ENCODE results near the gene HHAT.
"Not testable (repeated sequence)": the region's sequence is repeated elsewhere in the genome, so short reads cannot be mapped to it uniquely, and the experiment has no call there.

The HHAT gene

DNA sequence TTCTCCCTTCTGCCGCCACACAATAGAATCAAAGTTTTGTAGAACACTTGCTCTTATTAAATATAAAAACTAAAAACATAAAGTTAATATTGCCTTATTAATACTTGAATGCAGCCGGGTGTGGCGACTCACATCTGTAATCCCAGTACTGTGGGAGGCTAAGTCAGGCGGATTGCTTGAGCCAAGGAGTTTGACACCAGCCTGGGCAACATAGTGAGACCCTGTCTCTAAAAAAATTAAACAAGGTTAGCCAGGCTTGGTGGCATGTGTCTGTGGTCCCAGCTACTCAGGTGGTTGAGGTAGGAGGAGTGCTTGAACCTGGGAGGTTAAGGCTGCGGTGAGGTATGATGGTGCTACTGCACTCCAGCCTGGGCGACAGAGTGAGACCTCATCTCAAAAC, 13.2 kb upstream of the HHAT start:
- DNase-seq, result no peak

DNA sequence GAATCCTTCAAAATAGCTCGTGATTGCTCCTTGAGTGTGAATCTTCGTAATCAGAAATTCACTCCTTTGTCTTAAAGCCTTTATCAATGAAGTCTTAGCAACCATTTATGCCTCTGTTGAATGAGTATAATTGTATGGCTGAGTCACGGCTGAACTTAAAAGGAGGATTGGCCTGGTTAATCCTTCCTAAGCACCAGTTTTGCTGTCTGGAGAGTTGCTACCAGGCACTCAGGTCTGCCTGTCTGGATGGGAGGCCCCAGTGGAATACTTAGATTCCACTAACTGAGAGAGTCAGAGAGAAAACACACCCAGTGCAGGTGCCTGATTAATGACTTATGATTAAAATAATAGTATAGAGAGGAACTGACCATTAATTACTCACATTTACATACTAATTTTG, 7.6 kb upstream of the HHAT start:
- no peak for DNase-seq

DNA sequence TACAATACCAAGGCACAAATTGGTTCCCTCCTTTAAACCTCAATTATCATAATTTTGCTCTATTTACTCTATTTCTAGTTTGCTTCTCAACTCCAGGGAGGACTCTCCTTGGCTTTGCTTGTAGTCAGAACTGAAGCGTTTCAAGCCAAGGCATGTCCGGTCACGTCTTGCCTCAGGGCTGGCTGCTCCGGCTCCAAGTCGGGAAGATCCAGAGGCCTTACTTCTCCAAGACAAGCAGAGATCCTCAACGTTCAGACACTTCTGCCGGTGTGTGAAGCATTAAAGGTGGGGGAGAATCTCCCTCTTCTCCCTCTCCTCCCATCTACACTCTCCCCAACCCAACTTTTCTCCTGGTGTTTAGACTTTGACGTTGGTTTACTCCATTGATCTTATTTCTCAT, 7.2 kb upstream of the HHAT start:
- DNase-seq, result no peak

DNA sequence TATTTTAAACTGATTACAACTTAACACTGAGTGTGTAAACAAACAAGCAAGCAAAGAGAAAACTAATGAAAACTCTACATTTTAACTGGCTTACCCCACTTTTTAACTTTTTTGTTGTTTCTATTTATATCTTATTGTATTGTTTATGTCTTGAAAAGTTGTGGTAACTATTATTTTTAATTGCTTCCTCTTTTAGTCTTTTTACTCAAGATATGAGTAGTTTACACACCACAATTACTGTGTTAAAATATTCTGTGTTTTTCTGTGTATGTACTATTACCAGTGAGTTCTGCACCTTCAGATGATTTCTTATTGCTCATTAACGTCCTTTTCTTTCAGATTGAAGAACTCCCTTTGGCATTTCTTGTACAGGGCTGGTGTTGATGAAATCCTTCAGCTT, 4.7 kb upstream of the HHAT start:
- no peak for DNase-seq

DNA sequence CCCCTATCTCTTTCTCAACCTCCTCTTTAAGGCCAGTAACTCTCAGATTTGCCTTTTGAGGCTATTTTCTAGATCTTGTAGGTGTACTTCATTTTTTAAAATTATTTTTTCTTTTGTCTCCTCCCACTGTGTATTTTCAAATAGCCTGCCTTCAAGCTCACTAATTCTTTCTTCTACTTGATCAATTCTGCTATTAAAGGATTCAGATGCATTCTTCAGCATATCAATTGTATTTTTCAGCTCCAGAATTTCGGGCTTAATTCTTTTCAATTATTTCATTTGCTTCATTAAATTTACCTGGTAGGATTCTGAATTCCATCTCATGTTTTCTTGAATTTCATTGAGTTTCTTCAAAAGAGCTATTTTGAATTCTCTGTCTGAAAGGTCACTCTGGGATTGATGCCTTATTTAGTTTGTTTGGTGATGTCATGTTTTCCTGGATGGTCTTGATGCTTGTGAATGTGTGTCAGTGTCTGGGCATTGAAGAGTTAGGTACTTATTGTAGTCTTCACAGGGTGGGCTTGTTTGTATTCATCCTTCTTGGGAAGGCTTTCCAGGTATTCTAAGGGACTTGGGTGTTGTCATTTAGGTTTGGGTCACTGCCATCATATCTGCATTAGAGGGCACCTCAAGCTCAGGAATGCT, 3.6 kb upstream of the HHAT start:
- no peak for DNase-seq

DNA sequence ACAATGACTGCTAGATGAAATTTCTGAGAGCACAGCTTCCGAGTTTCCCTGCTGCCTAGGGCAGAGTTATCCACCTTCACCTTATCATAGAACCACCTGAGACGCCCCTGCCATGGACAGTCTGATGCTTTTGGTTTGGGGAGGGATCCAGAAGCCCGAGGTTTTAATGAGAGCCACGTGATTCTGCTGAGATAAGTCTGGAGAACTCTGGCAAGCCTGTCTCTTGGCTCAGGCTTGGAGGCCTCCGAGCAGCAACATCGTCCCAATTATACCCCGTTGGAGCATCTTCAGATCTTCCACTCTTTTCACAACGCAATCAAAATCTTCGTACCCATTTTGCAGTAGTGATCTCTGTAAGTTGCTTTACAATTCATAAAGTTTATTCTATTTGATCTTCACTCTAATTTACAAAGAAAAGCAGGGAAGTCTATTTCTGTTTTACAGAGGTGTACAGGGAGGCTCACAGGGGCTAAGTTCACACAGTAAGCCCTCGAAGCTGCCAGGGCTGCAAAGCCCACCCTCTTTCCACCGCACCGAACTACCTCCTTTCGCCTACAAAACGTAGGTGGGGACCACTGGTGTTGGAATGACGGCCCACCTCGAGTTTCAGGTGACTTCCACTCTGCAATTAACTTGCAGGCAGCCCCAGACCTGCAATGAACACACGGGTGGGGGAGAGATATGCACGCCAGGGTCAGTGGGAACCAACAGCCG, 513 bp upstream of the HHAT start:
- no peak for DNase-seq

DNA sequence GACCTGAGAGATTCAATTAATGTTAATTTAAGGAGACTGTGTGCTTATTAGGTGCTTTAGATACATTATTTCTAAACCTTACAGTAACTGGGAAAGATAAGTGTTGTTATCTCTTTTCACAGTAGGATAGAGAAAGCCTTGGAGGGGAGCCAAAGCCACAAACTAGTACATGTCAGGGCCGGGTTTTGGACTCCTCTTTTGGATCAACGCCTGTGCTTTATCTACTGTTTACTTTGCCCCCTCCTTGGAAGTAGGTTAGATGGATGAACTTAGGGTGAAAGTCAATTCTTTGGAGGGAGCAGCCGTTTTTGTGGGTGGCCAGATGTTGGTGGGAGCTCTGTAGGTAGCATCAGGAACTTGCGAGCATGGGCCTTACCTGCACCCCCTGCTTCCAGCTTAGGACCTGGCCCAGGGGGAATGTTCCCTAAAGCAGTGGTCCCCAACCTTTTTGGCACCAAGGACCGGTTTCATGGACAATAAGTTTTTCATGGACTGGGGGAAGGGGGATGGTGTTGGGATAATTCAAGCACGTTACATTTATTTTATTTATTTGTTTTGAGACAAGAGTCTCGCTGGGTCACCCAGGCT, 1.7 kb downstream of the HHAT start:
- no peak for DNase-seq

DNA sequence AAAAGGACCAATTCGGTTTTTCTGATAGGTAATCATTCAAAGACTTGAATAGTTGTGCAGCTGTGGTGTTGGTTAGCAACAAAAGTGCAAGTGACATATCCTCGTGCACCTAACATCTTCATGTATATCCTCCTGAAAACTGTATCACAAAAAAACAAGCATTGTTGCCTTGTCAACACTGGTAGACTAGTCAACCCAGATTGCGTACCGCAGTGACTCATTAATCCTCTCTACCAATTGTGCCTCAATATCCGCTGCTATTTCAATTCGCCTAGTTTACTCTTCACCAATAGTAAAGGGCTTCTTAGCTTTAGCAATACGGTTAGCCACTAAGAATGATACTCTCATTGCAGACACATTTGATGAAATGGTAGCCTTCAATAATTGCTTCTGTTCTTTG, 3.5 kb downstream of the HHAT start:
- no peak for DNase-seq

DNA sequence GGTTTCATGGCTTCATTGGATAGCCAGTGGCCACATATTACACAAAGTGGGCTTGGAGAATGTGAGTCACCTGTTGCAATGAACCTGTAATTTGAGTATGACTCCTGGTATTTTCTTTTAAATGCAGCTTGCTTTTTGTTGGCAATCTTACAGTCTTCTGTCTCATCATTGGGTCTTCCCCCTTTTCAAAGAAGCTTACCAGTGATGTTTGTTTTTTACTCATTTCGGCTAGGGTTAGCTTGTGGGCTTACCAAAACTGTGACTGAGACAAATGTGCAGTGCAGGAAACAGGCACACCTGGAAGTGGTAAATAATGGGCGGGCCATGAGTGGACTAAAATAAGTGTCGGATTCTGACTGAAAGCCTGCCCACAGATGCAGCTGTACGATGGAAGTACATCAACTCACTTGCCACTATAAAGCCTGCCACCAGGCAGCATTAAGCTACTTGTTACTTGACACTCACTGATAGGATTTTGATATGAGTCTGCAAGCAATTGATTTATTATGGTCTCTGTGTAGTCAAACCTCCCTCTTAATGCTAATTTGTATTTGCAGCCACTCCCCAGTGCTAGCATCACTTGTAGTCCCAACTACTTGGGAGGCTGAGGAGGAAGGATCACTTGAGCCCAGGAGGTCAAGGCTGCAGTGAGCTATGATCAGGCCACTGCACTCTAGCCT, 4.2 kb downstream of the HHAT start:
- peak; percentile 47 to 67 for DNase-seq

DNA sequence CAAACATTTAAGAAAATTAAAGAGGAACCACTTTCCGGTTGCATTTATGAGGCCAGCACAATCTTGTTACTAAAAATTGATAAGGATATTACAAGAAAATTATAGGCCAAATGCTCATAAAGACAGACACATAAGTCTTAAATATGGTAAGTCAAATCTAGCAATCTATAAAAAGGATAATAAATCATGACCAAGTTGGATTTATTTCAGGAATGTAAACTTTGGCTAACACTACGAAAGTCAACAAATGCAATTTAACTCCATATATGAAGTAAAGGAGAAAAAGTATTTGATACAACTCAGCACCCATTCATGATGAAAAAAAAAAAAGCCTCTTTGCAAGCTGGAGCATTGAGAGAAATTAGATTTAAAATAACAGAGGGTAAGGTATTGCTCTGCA, 6.3 kb downstream of the HHAT start:
- no peak for DNase-seq

DNA sequence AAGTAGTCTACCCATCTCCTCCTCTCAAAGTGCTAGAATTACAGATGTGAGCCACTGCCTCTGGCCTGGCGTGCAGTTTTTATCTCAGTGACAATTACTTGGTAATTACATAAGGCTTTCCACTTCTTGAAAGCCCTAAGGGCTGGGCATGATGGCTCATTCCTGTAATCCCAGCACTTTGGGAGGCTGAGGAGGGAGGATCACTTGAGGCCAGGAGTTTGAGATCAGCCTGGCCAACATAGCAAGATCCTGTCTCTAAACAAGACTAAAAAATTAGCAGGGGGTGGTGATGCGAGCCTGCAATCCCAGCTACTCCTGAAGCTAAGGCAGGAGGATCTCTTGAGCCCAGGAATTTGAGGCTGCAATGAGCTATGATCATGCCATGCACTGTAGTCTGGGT, 7.7 kb downstream of the HHAT start:
- no peak for DNase-seq

DNA sequence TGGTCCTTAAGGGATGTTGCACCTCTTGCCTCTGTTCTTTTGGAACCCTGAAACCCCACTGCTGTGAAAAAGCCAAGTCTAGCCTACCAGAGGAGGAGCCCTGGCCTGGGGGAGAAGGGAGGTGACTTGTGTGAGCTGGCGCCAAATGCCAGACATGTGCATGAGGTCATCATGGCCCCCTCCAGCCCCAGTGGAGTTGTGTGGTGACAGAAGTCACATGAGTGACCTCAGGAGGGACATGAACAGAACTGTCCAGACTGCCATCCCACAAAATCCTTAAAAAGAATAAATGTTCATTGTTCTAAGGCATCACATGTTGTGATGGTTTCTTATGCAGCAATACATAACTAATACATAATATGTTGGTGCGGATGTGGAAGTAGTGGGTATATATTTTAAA, 10.8 kb downstream of the HHAT start:
- DNase-seq, result no peak

DNA sequence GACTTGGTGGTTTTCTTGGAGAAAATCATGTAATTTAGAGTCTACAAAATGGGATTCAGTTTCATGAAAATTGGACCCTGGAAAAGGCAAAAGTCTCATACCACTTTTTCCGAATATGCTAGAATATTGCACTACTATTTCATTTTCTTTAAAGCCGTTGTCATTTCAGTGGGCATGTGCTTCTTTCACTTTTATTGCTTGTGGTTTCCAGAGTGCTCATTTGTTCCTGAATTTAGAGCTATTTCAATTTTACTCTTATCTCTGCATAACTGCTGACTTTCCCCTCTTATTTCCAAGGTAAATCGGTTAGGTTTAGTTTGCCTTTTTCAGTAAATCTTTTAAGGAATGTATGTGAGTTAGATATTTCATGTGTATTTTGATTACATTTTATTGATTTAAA, 11.6 kb downstream of the HHAT start:
- no peak for DNase-seq

DNA sequence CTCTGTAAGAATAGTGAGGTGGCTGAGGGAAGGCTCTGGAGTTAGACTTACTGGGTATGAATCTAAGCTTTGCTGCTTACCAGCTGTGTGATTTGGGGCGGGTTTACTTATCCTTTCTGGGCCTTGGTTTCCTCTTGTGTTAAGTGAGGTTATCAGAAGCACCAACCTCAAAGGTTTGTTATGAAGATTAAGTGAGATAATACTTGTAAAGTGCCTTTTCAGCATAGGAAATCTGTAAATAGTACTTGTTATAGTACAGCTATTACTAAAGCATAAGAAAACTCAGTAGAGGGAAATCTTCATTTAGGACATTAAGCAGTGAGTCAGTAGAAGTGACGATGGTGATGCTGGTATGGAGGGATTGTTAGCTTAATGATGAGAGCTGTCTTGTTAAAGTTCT, 12.1 kb downstream of the HHAT start:
- DNase-seq, result no peak

DNA sequence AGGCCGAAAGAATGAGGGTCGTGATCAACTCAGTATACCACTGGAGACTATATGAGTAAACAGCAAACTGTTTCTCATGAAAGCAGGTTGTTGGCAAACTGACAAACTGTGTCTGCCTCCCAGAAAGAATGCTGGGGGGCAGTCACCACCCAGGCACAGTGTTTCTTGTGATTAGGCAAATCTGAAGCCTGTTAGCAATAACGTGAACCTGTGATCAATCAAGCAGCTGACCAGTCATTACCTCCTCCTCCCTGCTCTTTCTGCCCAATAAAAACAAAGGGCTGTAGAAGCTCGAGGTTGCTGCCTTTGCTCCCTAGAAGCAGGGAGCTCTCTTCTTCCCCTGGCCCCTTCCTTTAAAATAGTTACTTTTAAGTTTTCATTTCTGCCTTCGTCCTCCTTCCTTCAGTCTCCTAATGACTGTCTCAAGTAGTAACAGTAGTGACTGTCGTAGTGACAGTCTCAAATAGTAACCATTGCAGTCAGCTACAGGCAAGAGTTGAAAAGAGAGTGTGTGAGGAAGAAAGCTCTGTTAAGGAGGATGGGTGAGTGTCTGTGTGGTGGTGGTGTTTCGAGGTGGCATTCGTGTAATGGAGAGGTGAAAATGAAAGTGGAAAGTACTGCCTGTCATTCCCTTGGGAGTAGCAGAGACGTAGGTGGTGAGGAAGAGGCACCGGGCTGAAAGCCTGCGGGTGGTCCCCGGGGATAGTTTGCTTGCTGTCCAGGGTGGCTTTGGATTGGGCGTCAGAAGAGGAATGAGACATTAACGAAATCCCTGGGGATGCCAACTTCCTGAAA, 14.5 kb downstream of the HHAT start:
- DNase-seq, result no peak

DNA sequence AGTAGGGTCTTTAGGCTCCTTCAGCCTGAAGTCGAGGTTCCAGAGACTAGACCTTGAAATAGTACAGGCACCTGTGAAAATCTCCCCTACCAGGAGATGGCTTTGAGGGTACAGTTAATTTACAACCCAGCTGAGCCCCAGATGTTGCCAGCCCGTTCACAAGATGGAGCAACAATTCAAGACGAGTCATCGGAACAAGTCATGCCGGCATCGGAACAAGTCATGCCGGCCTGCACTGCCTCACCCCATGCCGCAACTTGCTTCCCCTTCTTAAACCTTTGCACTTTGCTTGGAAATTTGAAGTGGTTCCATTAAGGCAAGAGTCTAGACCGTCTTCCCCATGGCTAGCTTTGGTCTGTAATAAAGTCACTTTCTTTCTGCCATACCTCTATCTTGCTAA, 16.0 kb downstream of the HHAT start:
- DNase-seq, result no peak

DNA sequence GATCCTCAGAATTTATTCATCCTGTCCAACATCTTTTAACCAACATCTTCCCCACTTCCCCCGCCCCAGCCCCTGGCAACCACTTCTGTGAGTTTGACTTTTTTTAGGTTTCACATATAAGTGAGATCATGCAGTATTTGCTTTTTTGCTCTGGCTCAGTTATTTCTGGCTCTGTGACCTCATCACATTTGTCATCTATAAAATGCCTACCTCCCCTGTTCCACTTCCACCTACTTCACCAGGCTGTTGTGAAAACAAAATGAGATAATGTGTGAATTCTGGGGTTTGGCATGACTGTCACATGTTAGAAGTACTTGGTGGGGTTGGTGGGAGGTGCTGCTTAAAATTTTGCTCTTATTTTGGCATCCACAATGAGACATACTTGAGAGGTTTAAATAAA, 18.4 kb downstream of the HHAT start:
- peak; percentile 9 to 26 for DNase-seq

DNA sequence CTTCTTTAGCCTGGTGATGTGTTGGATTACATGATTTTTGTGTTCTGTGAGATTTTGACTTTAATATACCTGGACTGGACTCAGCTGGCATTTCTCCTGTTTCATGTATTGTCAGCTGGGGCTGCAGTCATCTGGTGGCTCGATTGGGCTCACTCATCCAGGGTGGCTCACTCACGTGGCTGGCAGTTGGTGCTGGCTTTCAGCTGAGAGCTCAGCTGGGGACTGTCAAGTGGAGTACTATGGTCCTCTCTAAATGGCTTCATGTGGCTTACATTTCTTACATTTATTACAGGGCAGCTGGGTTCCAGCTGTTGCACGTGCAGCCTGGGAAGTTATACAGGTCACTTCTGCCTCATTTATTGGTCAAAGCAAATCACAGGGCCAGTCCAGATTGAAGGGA, 22.8 kb downstream of the HHAT start:
- no peak for DNase-seq

DNA sequence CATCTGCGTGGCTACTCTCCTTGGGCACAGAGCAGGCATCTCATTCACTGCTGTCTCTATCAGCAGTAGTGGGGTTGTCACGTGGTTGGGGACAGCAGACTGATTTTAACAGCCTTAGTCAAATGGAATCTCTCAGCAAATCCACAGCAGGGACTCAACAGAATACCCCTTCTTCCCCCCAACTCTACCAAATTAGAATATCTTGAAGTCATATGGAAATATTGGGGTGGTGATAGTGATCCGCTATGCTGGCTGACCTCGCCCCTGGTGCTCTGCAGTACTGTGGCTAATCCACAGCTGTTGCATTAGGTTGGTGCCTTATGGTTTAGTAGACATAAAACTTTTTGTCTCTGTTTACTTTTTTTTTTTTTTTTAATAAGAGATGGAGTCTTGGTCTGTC, 23.9 kb downstream of the HHAT start:
- no peak for DNase-seq

DNA sequence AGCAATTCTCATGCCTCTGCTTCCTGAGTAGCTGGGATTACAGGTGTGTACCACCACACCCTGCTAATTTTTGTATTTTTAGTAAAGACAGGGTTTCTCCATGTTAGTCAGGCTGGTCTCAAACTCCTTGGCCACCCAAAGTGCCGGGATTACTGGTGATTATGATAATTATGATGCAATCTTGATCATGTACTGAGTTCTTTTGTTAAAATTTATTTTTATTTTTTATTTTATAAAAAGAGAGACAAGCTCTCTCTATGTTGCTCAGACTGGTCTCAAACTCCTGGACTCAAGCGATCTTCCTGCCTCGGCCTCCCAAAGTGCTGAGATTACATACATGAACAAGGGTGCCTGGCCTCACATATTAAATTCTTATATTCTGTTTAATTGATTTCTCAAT, 25.6 kb downstream of the HHAT start:
- not testable (repeated sequence) for DNase-seq

DNA sequence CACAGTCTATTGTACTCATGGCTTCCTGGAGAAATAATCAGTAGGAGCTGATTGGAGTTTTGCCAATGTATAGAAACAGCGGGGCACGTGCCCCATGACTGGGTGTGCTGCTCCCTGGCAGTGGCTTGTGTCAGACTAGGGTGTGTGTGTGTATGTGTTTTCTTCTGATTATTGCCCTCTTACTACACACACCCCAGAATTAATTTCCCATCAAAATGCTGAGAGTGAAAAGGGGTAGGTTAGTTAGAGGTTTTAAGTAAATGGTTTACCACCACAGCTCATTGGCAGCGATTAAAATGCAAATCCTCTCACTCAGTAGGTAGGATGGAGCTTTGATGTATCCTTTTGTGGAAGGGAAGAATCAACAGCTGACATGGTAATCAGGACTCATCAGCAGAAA, 29.9 kb downstream of the HHAT start:
- no peak for DNase-seq

DNA sequence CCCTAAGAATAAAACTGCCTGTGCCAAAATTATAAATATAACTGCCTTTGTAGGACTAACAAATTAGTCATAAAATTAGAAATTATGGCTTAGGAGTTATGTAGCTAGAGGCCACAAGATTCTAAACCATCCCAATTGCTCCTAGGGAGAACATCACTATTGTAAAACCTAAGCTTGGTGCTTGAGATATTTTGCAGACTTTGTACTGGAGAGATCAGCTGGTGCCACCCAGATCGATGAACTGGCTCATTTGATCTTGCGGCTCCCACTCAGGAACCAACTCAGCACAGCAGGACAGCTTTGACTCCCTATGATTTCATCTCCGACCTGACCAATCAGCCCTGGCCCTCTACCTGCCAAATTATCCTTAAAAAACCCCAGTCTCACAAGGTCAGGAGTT, 30.6 kb downstream of the HHAT start:
- no peak for DNase-seq

DNA sequence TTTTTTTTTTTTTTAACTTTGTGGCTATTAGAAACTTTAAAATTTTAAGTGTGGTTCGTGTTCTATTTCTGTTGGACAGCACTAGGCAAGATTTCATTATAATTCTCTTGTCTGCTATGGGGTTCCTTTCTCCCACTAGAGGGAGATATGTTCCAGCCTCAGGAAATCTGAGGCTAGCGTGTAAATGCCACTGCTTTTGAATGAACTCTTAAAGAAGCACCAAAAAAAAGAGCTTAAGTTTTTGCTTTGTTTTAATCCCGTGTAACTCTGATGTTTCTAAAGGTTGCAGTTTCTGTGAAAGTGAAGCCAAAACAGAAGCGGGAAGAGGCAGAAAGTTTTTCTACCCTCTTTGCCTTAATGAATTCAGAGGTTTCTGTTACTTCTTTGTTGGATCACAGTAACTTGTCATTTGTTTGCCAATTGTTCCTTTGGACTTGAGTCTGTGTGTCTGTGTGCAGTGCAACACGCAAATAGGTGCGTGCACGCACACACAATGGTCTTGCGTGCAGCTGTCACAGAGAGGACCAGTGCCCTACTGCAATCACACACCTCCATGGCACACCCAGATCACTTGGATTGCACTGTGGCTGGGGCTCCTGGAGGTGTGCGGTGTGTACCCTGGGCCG, 32.3 kb downstream of the HHAT start:
- DNase-seq, result no peak
